ENCODE results near the gene BMP7.
"Not testable (repeated sequence)": the region's sequence is repeated elsewhere in the genome, so short reads cannot be mapped to it uniquely, and the experiment has no call there.

Gene BMP7

GRCh38 chr20:57264908-57265335, 1.5 kb downstream of the BMP7 start:
- DNase-seq: not testable (repeated sequence)

GRCh38 chr20:57263801-57264792, 2.3 kb downstream of the BMP7 start:
- peak; percentile 51 for DNase-seq

- DNase-seq: no peak
Observed at GRCh38 chr20:57262784-57263609, 3.4 kb downstream of the BMP7 start.

- DNase-seq: no peak
Observed at GRCh38 chr20:57262301-57262700, 4.1 kb downstream of the BMP7 start.

- no peak for DNase-seq
Observed at GRCh38 chr20:57261457-57262251, 4.8 kb downstream of the BMP7 start.

GRCh38 chr20:57260934-57261333, 5.5 kb downstream of the BMP7 start:
- no peak for DNase-seq

- DNase-seq: no peak
Observed at GRCh38 chr20:57259938-57260921, 6.2 kb downstream of the BMP7 start.

GRCh38 chr20:57259121-57259937, 7.1 kb downstream of the BMP7 start:
- DNase-seq: no peak

GRCh38 chr20:57257701-57258453, 8.6 kb downstream of the BMP7 start:
- DNase-seq: no peak

GRCh38 chr20:57256908-57257307, 9.5 kb downstream of the BMP7 start:
- no peak for DNase-seq

- no peak for DNase-seq
Observed at GRCh38 chr20:57256205-57256604, 10.2 kb downstream of the BMP7 start.

- no peak for DNase-seq
Observed at GRCh38 chr20:57255183-57255582, 11.3 kb downstream of the BMP7 start.

- no peak for DNase-seq
Observed at GRCh38 chr20:57252559-57253162, 13.8 kb downstream of the BMP7 start.

- no peak for DNase-seq
Observed at GRCh38 chr20:57251949-57252348, 14.5 kb downstream of the BMP7 start.

- DNase-seq: no peak
Observed at GRCh38 chr20:57251344-57251743, 15.1 kb downstream of the BMP7 start.

- peak; percentile 29 for DNase-seq
Observed at GRCh38 chr20:57250607-57251343, 15.7 kb downstream of the BMP7 start.

GRCh38 chr20:57249772-57250171, 16.7 kb downstream of the BMP7 start:
- no peak for DNase-seq

GRCh38 chr20:57249073-57249472, 17.4 kb downstream of the BMP7 start:
- DNase-seq: no peak

Data from activated CD4-positive, alpha-beta T cell treated with anti-CD3 and anti-CD28 coated beads for 48 hours (primary cell).